BE2C (cell line): ENCODE data around the gene NRXN3.

Experiments
- DNase-seq: peaks from one replicate; pipeline ENCODE4 v3.0.0-alpha.2; 2020
- H3K27me3 ChIP-seq: fragments of 250-450 bp; sonication (Bioruptor Pico); 2 replicates; pipeline ENCODE4 v1.5.1; 2020; ENCODE audit warnings: mild to moderate bottlenecking
- H3K36me3 ChIP-seq: fragments of 250-450 bp; sonication (Bioruptor Pico); 2 replicates; pipeline ENCODE4 v1.5.1; 2020; ENCODE audit warnings: mild to moderate bottlenecking
- H3K4me1 ChIP-seq: fragments of 250-450 bp; sonication (Bioruptor Pico); 2 replicates; pipeline ENCODE4 v1.5.1; 2020
- H3K4me3 ChIP-seq: 2 replicates; pipeline ENCODE4 v1.5.1; 2011; ENCODE audit warnings: low read depth, low read length
- H3K9me3 ChIP-seq: fragments of 250-450 bp; sonication (Bioruptor Pico); 2 replicates; pipeline ENCODE4 v1.5.1; 2020
- TF ChIP-seq, protein P1 (sequence below): IDR thresholded peaks from 2 replicates; pipeline ENCODE4 v1.5.1; 2012; ENCODE audit warnings: mild to moderate bottlenecking, low read depth, low read length

NRXN3 gene

DNA sequence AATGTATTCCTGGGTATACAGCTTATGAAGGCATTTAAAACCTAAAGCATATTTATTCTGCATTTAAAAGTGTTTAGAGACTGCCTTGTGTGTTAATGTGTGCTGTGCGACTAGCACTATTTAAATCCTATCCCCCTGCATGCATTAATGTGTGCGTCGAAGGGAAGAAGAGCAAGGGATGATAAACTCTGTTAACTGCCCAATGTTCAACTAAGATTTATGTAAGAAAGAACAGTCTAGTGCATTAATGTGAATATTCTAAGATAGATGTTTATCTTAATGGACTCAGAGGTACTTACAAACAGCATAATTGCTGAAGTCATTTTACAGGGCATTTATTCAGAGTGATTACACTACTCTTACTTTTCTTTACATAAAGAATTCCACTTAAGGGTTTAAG lies 1616.3 kb downstream of the NRXN3 start:
- TF ChIP-seq, protein P1, sequence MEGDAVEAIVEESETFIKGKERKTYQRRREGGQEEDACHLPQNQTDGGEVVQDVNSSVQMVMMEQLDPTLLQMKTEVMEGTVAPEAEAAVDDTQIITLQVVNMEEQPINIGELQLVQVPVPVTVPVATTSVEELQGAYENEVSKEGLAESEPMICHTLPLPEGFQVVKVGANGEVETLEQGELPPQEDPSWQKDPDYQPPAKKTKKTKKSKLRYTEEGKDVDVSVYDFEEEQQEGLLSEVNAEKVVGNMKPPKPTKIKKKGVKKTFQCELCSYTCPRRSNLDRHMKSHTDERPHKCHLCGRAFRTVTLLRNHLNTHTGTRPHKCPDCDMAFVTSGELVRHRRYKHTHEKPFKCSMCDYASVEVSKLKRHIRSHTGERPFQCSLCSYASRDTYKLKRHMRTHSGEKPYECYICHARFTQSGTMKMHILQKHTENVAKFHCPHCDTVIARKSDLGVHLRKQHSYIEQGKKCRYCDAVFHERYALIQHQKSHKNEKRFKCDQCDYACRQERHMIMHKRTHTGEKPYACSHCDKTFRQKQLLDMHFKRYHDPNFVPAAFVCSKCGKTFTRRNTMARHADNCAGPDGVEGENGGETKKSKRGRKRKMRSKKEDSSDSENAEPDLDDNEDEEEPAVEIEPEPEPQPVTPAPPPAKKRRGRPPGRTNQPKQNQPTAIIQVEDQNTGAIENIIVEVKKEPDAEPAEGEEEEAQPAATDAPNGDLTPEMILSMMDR: no peak
- H3K9me3 ChIP-seq: no peaks in the 10 kb centered on the region

DNA sequence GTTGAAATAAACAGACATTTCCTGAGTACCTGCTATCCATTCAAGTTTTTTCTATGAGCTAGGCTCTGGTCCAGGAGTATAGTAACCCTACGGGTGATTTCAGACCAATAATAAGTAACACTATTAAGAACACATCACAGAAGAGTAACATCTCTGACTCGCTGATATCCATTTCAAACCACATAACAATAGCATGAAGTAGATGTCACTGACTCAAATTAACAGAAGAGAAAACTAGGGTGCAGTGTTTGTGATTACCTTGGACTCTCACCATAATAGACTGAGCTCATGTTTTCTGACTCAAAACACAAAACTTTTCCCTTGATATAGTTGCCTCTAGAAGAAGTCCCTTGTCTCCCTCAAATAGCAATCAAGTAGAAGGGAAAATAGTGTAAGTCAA lies 1618.2 kb downstream of the NRXN3 start:
- TF ChIP-seq, protein P1: no peak
- no peaks in the 10 kb centered on the region for H3K27me3 ChIP-seq
- no peaks in the 10 kb centered on the region for H3K9me3 ChIP-seq
- no peaks in the 10 kb centered on the region for H3K36me3 ChIP-seq
- DNase-seq: no peak
- H3K4me3 ChIP-seq: no peak overlapping the region
- no peaks in the 10 kb centered on the region for H3K4me1 ChIP-seq

More for the DNA sequence above, 1616.3 kb downstream of the NRXN3 start:
- no peak for DNase-seq
- no peaks in the 10 kb centered on the region for H3K4me1 ChIP-seq
- H3K36me3 ChIP-seq: no peaks in the 10 kb centered on the region
- no peak overlapping the region for H3K4me3 ChIP-seq
- H3K27me3 ChIP-seq: no peaks in the 10 kb centered on the region

DNA sequence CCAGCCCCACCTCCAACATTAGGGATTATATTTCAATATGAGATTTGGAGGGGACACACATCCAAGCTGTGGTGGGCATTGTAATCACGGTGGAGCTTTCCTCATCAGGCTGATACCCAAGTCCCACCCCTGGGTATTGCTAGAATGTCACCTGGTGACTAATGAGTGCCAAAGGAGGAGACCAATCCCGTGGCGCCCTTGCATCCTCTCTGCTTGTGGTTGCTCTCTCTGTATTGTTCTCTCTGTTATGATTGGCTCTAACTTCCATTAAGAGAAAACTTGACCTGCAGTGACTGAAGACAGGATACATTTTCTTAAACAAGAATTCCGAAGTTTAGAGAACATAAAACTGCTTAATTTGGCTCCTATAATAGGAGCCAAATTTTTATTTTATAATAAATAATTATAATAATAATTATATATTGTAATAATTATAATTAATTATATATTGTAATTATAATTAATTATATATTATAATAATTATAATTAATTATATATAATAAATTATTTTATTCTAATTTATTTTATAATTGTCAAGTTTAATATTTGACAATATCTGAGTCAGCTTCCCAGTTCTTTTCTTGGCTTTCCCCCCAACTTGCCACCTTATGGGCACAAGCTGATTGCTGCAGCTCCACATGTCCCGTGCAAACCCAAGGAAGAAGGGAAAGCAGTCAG lies 1621.0 kb downstream of the NRXN3 start:
- no peaks in the 10 kb centered on the region for H3K4me1 ChIP-seq
- no peak overlapping the region for H3K4me3 ChIP-seq
- no peak for DNase-seq
- H3K27me3 ChIP-seq: no peaks in the 10 kb centered on the region
- TF ChIP-seq, protein P1: no peak
- no peaks in the 10 kb centered on the region for H3K36me3 ChIP-seq
- no peaks in the 10 kb centered on the region for H3K9me3 ChIP-seq

DNA sequence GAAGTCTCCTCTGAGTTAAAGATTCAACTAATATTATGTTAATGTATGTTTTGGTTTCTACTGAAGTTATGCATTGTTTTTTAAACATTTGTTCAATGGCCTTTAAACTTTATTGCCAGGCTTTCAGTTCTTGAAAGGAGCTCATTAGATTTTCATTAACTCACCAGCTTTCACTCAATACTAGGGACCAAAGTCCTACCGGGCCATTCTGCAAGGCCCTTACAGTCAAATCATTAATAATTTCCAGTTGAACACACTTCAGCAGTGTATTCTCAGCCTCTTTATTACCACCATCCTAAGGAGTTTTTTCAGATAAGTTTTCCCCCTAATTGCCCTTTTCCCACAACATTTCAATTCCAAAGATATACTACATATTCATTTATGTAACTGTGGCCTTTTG lies 1631.9 kb downstream of the NRXN3 start:
- H3K4me3 ChIP-seq: no peak overlapping the region
- no peaks in the 10 kb centered on the region for H3K4me1 ChIP-seq
- no peaks in the 10 kb centered on the region for H3K9me3 ChIP-seq
- H3K27me3 ChIP-seq: no peaks in the 10 kb centered on the region
- no peaks in the 10 kb centered on the region for H3K36me3 ChIP-seq
- DNase-seq: no peak
- TF ChIP-seq, protein P1: no peak

DNA sequence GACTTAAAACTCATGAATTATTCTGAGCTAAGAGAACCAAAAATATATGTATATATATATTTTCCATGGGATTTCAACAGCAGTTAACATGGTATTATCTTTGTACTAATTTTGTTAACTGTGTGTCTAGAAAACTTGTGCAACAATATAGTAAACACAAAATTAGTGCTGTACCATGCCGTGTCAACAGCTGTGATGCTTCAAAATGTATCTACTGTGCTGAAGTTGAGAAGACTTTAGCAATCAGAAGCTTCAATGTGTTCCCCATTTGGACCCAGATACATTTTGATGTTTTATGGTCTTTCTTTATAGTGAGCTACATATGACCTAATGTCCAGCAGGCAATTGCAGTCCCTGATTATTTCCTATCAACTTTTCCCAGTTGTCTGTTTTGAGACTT lies 1635.5 kb downstream of the NRXN3 start:
- H3K9me3 ChIP-seq: no peaks in the 10 kb centered on the region
- no peaks in the 10 kb centered on the region for H3K27me3 ChIP-seq
- no peak for DNase-seq
- H3K4me3 ChIP-seq: no peak overlapping the region
- TF ChIP-seq, protein P1: no peak
- no peaks in the 10 kb centered on the region for H3K4me1 ChIP-seq
- no peaks in the 10 kb centered on the region for H3K36me3 ChIP-seq

DNA sequence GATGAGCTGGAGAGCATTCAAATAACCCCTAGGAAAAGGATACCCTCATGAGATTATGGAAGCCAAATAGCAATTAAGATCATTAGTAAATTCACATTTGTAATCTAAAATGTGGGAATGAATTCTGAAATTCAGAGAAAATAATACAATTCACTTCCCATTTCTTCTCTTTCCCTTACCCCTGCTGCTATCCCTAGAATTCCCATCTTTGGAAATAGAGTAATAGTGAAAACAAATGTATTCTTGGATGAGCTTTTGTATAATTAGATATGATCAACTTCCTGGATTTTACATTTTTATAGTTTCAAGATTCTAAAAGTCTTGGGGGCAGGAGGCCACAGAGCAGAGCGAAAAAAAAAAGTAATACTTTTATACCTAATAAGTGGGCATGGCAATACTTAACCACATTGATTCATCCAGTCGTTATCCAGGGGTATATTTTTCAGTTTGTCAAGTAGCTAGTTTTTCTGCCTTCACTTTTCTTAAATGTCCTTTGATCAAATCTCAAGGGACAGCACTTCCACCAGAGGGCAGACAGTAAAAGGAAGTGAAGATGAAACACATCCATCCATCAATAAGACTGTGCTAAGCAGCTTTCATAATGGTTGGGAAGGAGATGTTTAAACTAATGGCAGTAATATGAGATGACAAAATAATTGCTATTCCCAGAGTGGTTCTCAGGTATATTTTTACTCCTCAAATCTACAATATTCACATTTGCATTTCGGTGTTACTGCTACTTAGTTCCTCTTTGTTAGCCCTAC lies 1639.9 kb downstream of the NRXN3 start:
- DNase-seq: peak; percentile 8
- TF ChIP-seq, protein P1: peak; percentile 42
- Histone ChIP-seq H3K4me1 (no peaks in the 10 kb centered on the region), H3K9me3 (no peaks in the 10 kb centered on the region), H3K36me3 (no peaks in the 10 kb centered on the region), H3K4me3 (no peak overlapping the region), H3K27me3 (no peaks in the 10 kb centered on the region)
